IPS-NIHi11 (cell line): ENCODE data around the gene MTMR12.
"Not testable (repeated sequence)": the region's sequence is repeated elsewhere in the genome, so short reads cannot be mapped to it uniquely, and the experiment has no call there.

Experiments
- DNase-seq: peaks from one replicate; pipeline ENCODE4 v3.0.0; 2012; ENCODE audit warnings: mixed read lengths, low spot score

The MTMR12 gene

GRCh38 chr5:32325062-32325461, 12.3 kb upstream of the MTMR12 start:
- DNase-seq = no peak

- no peak for DNase-seq
Measured at GRCh38 chr5:32323741-32324140, 11.0 kb upstream of the MTMR12 start.

DNA sequence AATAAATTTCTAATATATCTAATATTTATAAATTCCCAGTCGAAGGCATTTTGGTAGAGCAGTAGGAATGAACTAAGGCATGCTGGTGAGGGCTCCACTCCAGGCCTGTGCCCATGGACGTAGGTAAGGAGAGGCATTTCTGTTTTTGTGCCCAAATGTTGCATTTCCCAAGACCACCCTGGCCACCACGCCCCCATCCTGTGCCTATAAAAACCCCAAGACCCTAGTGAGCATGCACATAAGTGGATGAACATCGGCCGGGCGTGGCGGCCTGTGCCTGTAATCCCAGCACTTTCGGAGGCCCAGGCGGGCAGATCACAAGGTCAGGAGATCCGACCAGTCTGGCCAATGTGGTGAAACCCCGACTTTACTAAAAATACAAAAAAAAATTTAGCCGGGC, 10.1 kb upstream of the MTMR12 start:
- no peak for DNase-seq

- not testable (repeated sequence) for DNase-seq
Measured at GRCh38 chr5:32321787-32322186, 9.0 kb upstream of the MTMR12 start.

- DNase-seq = no peak
Measured at GRCh38 chr5:32320576-32320975, 7.8 kb upstream of the MTMR12 start.

- DNase-seq = no peak
Measured at GRCh38 chr5:32319926-32320543, 7.3 kb upstream of the MTMR12 start.

DNA sequence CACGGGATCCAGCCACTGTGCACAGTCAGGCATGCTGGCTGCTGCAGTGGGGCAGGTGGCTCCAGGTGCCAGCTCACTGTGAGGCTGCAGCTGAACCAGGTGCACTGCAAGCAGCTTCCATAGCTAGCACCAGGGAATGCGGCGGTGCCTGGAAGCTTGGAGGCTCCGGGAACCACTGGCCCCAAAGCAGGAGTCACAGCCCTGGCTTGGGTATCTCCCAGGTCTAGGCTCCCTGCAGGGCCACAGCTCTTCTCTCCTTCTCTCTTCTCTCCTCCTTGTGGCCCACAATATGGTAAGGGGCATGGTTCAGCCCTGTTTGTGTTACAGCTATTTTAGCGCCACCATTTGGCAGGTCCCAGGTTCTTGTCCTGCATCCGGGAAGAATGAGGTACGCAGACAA, 6.7 kb upstream of the MTMR12 start:
- DNase-seq = no peak

GRCh38 chr5:32317041-32317440, 4.3 kb upstream of the MTMR12 start:
- DNase-seq = no peak

GRCh38 chr5:32315221-32316014, 2.7 kb upstream of the MTMR12 start:
- no peak for DNase-seq

- DNase-seq = no peak
Measured at GRCh38 chr5:32314658-32315057, 1.9 kb upstream of the MTMR12 start.

DNA sequence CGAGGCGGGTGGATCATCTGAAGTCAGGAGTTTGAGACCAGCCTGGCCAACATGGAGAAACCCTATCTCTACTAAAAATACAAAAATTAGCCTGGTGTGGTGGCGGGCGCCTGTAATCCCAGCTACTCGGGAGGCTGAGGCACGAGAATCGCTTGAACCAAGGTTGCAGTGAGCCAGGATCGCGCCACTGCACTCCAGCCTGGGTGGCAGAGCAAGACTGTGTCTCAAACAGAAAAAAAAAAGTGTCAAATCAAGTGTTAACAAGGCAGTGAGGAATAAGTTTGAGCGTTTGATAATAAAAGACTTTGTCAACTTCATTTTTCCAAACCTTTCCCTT, 1.4 kb upstream of the MTMR12 start:
- DNase-seq = not testable (repeated sequence)

GRCh38 chr5:32312197-32312594, 543 bp downstream of the MTMR12 start:
- DNase-seq = peak; percentile 60

DNA sequence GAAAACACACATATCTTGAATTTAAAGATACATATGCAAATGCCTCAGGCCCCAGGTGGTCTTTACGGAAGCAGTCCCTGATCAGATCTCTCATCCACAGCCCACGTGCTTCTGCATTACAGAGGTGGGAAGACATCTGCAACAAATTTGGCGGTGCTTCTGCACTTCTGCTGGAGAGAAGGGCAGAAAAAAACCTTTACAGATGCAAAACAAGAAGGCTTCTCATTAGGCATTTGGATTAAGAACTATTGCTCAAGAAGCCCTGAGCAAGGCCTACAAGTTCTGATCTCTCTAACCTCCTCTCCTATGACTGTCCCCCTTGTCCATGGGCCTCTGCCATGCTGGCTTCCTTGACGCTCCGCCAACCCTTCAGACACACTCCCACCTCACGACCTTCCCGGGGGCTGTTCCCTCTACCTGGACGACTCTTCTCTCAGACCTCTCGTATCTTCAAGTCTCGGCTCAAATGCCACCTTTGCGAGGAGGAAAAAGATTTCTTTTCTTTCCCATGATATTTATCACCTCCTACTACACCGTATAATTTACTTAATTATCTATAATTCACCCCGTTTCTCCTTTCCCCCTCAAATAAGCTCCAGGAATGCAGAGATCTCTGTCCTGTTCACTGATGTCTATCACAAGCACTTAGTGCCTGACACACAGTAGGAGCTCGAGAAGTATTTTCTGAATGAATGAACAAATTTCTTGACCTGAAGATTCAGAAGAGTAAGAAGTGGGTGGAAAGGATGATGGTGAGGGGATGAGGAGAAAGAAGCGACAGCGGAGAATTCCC, 1.1 kb downstream of the MTMR12 start:
- no peak for DNase-seq

GRCh38 chr5:32309761-32310160, 3.0 kb downstream of the MTMR12 start:
- no peak for DNase-seq

GRCh38 chr5:32308946-32309345, 3.8 kb downstream of the MTMR12 start:
- DNase-seq = no peak

DNA sequence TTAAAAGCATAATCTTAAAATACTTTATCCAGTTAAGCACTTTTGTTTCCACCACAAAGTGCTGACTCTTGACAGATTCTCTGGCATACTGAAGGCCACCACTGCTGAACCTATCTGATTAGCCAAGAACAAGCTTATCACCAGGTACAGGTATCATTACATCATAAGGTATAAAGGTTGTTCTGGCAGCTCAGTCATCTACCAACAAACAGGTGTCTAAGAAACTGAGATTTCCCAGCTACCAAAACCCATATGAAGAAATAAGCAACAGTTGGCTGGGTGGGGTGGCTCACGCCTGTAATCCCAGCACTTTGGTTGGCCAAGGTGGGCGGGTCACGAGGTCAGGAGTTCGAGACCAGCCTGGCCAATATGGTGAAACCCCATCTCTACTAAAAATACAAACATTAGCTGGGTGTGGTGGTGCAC, 5.0 kb downstream of the MTMR12 start:
- no peak for DNase-seq

DNA sequence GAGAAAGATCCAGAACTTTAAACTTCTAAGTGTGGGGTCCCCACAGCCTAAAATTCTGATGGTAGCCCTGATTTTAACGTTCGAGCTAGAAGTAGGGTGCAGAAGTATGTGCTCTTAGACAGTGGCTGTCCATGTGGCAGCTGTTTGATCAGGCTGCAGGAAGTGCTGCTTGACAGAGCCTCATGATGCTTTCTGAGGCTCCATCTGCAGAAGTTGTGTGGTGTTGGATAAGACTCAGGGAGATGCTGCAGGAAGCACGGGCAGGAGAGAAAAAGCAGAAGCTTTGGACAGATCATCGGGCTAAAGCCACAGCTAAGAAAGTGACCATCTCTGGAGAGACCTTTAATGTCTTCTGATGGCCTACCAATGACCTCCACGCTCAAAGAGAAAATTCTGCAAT, 8.1 kb downstream of the MTMR12 start:
- DNase-seq = no peak

- DNase-seq = no peak
Measured at GRCh38 chr5:32303755-32304120, 9.0 kb downstream of the MTMR12 start.

GRCh38 chr5:32302835-32303754, 9.6 kb downstream of the MTMR12 start:
- DNase-seq = no peak

DNA sequence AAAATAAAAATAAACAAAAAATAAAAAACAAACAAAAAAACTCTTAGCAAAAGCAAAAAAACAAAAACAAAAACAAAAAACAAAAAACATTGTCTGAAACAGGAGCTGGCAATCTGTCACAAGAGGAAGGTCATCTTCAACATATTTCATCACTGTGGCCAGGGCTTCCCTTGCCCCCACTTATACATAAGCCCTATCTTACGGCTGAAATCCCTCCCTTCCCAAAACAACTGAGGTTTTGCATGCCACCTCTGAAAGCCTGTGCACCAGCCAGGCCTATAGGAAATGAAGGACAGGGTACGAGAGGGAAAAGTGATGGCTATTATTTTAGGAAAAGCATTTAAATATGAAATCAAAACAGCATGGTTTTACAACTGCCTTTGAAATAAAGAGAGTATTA, 10.8 kb downstream of the MTMR12 start:
- no peak for DNase-seq

DNA sequence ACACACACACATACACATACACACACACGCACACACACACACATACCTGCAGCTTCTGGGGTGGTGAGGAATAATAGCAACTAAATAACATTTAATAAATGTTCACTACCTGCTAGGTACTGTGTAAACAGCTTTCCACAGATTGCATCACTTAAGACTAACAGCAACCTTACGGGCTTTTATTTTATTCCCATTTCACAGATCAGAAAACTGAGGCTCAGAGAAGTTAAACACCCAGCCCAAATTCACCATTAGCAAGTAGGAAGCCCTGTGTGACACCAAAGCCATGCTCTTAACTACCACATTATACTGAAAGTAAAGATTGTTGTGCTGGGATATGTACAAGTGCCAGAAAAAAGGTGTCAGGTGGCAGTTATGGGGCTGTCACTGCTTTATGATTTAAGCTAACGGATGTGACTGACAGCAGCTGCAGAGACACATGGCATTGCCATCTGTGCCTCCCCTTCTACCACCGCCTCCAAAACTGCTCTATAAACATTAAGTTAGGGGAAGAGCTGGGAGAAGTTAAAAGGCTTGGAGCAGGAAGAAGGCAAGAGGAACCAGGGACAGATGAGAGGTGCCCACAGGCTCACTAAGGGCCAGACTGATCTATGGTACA, 13.6 kb downstream of the MTMR12 start:
- no peak for DNase-seq

DNA sequence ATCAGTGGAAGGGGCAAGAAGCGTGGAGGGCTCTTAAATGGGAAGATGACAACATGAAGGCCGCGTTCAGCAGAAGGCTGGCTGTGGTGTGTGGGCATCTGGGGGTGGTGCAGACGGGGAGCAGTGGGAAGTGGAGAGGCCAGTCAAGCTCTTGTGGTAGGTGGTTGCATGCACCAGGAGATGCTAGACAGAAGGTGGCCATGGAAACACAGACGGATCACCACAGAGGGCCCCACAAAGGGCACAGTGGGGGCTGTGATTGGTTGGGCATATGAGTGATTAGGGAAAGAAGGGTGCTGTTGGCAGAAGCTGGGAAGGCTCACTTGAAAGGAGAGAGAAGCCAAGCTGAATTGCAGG, 14.7 kb downstream of the MTMR12 start:
- no peak for DNase-seq
